GM21367 (cell line): ENCODE data around the gene ST6GALNAC4.

ENCODE experiments used
- ATAC-seq: cut with Tn5 transposase; IDR thresholded peaks from one replicate; pipeline ENCODE4 v1.9.1; 2021; ENCODE audit not compliant: unreplicated experiment

ST6GALNAC4 gene

GRCh38 chr9:127947841-127948710, 31.2 kb upstream of the ST6GALNAC4 start:
- no peak for ATAC-seq

GRCh38 chr9:127946728-127947127, 29.9 kb upstream of the ST6GALNAC4 start:
- ATAC-seq, result no peak

GRCh38 chr9:127945942-127946341, 29.1 kb upstream of the ST6GALNAC4 start:
- no peak for ATAC-seq

GRCh38 chr9:127945338-127945737, 28.5 kb upstream of the ST6GALNAC4 start:
- no peak for ATAC-seq

- no peak for ATAC-seq
Observed at GRCh38 chr9:127944586-127945218, 27.9 kb upstream of the ST6GALNAC4 start.

- ATAC-seq, result no peak
Observed at GRCh38 chr9:127943731-127944144, 26.9 kb upstream of the ST6GALNAC4 start.

GRCh38 chr9:127943011-127943662, 26.3 kb upstream of the ST6GALNAC4 start:
- ATAC-seq, result no peak

GRCh38 chr9:127942216-127943010, 25.6 kb upstream of the ST6GALNAC4 start:
- ATAC-seq, result no peak

GRCh38 chr9:127941961-127942215, 25.0 kb upstream of the ST6GALNAC4 start:
- ATAC-seq, result no peak

GRCh38 chr9:127941062-127941960, 24.5 kb upstream of the ST6GALNAC4 start:
- no peak for ATAC-seq

GRCh38 chr9:127940593-127940992, 23.8 kb upstream of the ST6GALNAC4 start:
- no peak for ATAC-seq

GRCh38 chr9:127938298-127938690, 21.5 kb upstream of the ST6GALNAC4 start:
- no peak for ATAC-seq

- peak; percentile 62 for ATAC-seq
Observed at GRCh38 chr9:127937388-127938297, 20.8 kb upstream of the ST6GALNAC4 start, which contains the start of gene DPM2. Gene DPM2, minus strand, starts transcription at chr9:127937854. Its CDS starts 34 bp downstream, at chr9:127937820.

GRCh38 chr9:127937056-127937387, 20.2 kb upstream of the ST6GALNAC4 start:
- no peak for ATAC-seq

- no peak for ATAC-seq
Observed at GRCh38 chr9:127936347-127936852, 19.6 kb upstream of the ST6GALNAC4 start.

- ATAC-seq, result no peak
Observed at GRCh38 chr9:127935765-127936221, 19.0 kb upstream of the ST6GALNAC4 start.

- no peak for ATAC-seq
Observed at GRCh38 chr9:127934986-127935385, 18.1 kb upstream of the ST6GALNAC4 start.

GRCh38 chr9:127934248-127934647, 17.4 kb upstream of the ST6GALNAC4 start:
- ATAC-seq, result no peak
